ENCODE data around the gene CGB5.

GRCh38 chr19:48994035-48994386 is 49.6 kb upstream of the CGB5 start:
- TF ChIP-seq POLR2A (IDR thresholded peaks at IDR 0.05) (no peak), EP300 (IDR thresholded peaks at IDR 0.05) (no peak), CTCF (IDR thresholded peaks at IDR 0.05) (no peak), POLR2AphosphoS5 (IDR thresholded peaks at IDR 0.05) (no peak)

All from gastroesophageal sphincter (tissue), 3 donors.